IMR-90 (cell line): ENCODE data around the gene SERPINA5. TPM values are rescaled to one million over a fixed set of nuclear protein-coding genes. Genes with fewer than 3 reads are reported as not detected.

Experiments used
- ATAC-seq: fragments of 200-7000 bp; cut with Tn5 transposase; 2 replicates; pipeline ENCODE4 v1.9.1; 2020; ENCODE audit warnings: low read depth, mild to moderate bottlenecking, moderate library complexity
- BruUV-seq: library from RNA; stranded (reverse); fragments of 400-500 nt; replicated peaks from 2 replicates; lab custom pipeline; 2021; lab: Mats Ljungman, UMichigan
- CTCF ChIA-PET: fragments of 300-600 bp; formaldehyde crosslinking; extraction: SDS; loops from one replicate; lab custom pipeline; 2021; ENCODE audit warnings: antibody characterized with exemption; lab: Yijun Ruan, JAX
- POLR2A ChIA-PET: fragments of 300-600 bp; sonication (Branson Sonifier 250); formaldehyde crosslinking; loops from one replicate; lab custom pipeline; 2022; ENCODE audit warnings: antibody characterized with exemption; ENCODE audit not compliant: unreplicated experiment; lab: Charles Lee
- DNase-seq: peaks from one replicate; pipeline ENCODE4 v3.0.0; 2013
- H2AFZ ChIP-seq: replicated peaks from 2 replicates; pipeline ENCODE3; 2013; ENCODE audit warnings: low read length, mild to moderate bottlenecking; ENCODE audit not compliant: poor library complexity
- H2AK5ac ChIP-seq: 2 replicates; pipeline ENCODE4 v1.6.1; 2013; ENCODE audit warnings: low read depth, low read length, inconsistent platforms
- H2AK9ac ChIP-seq: replicated peaks from 2 replicates; pipeline ENCODE3; 2013; ENCODE audit warnings: mild to moderate bottlenecking, low read depth, low read length, moderate library complexity; ENCODE audit not compliant: poor library complexity
- H2BK120ac ChIP-seq: 2 replicates; pipeline ENCODE4 v1.6.1; 2013; ENCODE audit warnings: low read depth, low read length, inconsistent platforms
- H2BK15ac ChIP-seq: 3 replicates; pipeline ENCODE4 v1.6.1; 2013; ENCODE audit warnings: low read depth, low read length, inconsistent platforms
- H2BK20ac ChIP-seq: 2 replicates; pipeline ENCODE4 v1.6.1; 2013; ENCODE audit warnings: low read depth, mild to moderate bottlenecking, inconsistent platforms, low read length, moderate library complexity
- H2BK5ac ChIP-seq: 2 replicates; pipeline ENCODE4 v1.6.1; 2013; ENCODE audit warnings: mild to moderate bottlenecking, low read depth, low read length, inconsistent platforms; ENCODE audit not compliant: poor library complexity, severe bottlenecking
- H3K14ac ChIP-seq: replicated peaks from 2 replicates; pipeline ENCODE4 v1.6.1; 2013; ENCODE audit warnings: low read depth, low read length, inconsistent platforms
- H3K18ac ChIP-seq: 2 replicates; pipeline ENCODE4 v1.6.1; 2013; ENCODE audit warnings: low read depth, low read length, control low read depth
- H3K23ac ChIP-seq: 2 replicates; pipeline ENCODE4 v1.6.1; 2013; ENCODE audit warnings: low read depth, low read length, inconsistent platforms
- H3K27ac ChIP-seq: 2 replicates; pipeline ENCODE4 v1.5.1; 2013; ENCODE audit warnings: mild to moderate bottlenecking, control low read depth, low read length; ENCODE audit not compliant: insufficient read depth
- H3K27me3 ChIP-seq: 2 replicates; pipeline ENCODE4 v1.6.1; 2013; ENCODE audit warnings: low read length; ENCODE audit not compliant: control insufficient read depth, insufficient read depth
- H3K36me3 ChIP-seq: 2 replicates; pipeline ENCODE4 v1.6.1; 2013; ENCODE audit warnings: low read length, mixed read lengths; ENCODE audit not compliant: control insufficient read depth, insufficient read depth
- H3K4ac ChIP-seq: 2 replicates; pipeline ENCODE4 v1.6.1; 2013; ENCODE audit warnings: low read depth, low read length, inconsistent platforms
- H3K4me1 ChIP-seq: 2 replicates; pipeline ENCODE4 v1.6.1; 2013; ENCODE audit warnings: low read length, mixed read lengths; ENCODE audit not compliant: control insufficient read depth, insufficient read depth
- H3K4me2 ChIP-seq: 2 replicates; pipeline ENCODE4 v1.6.1; 2013; ENCODE audit warnings: low read depth, mild to moderate bottlenecking, control low read depth, low read length, moderate library complexity
- H3K4me3 ChIP-seq: 2 replicates; pipeline ENCODE4 v1.5.1; 2013; ENCODE audit warnings: low read depth, mild to moderate bottlenecking, control low read depth, low read length, moderate library complexity; ENCODE audit not compliant: insufficient read depth
- H3K56ac ChIP-seq: 2 replicates; pipeline ENCODE4 v1.6.1; 2013; ENCODE audit warnings: low read length, inconsistent platforms; ENCODE audit not compliant: insufficient read depth; ENCODE audit errors: extremely low read depth
- H3K79me1 ChIP-seq, 2 experiments: 2 replicates each; pipeline ENCODE4 v1.6.1; 2013; ENCODE audit warnings: low read length in 2 of 2, inconsistent platforms in 1 of 2, low read depth in 1 of 2
- H3K9ac ChIP-seq: 2 replicates; pipeline ENCODE4 v1.6.1; 2013; ENCODE audit warnings: low read depth, low read length, control low read depth
- H3K9me1 ChIP-seq: 2 replicates; pipeline ENCODE4 v1.6.1; 2013; ENCODE audit warnings: low read length, inconsistent platforms; ENCODE audit not compliant: insufficient read depth
- H3K9me3 ChIP-seq: 2 replicates; pipeline ENCODE4 v1.6.1; 2013; ENCODE audit warnings: low read length; ENCODE audit not compliant: control insufficient read depth, insufficient read depth
- H4K20me1 ChIP-seq: 2 replicates; pipeline ENCODE4 v1.6.1; 2013; ENCODE audit warnings: low read length, inconsistent platforms; ENCODE audit not compliant: insufficient read depth
- H4K5ac ChIP-seq: 2 replicates; pipeline ENCODE4 v1.6.1; 2013; ENCODE audit warnings: mild to moderate bottlenecking, low read depth, low read length, control low read depth
- H4K8ac ChIP-seq, 2 experiments: 2 replicates each; pipeline ENCODE4 v1.6.1; 2013; ENCODE audit warnings: low read depth in 2 of 2, low read length in 2 of 2, control low read depth in 1 of 2, inconsistent platforms in 1 of 2
- H4K91ac ChIP-seq: 2 replicates; pipeline ENCODE4 v1.6.1; 2013; ENCODE audit warnings: low read depth, low read length, inconsistent platforms; ENCODE audit not compliant: insufficient read depth
- CEBPB ChIP-seq: IDR thresholded peaks from 2 replicates; pipeline ENCODE4 v1.6.1; 2012; ENCODE audit warnings: low read depth, low read length, improper control_type of control experiment
- RCOR1 ChIP-seq: IDR thresholded peaks from 2 replicates; pipeline ENCODE4 v1.6.1; 2012; ENCODE audit warnings: mild to moderate bottlenecking, low read length, improper control_type of control experiment; ENCODE audit not compliant: insufficient replicate concordance
- WGBS, 2 experiments: methylation state at CpG; one replicate each; pipeline versions ENCODE4 v1.1.5 to v1.1.7; 2013; ENCODE audit warnings: missing lambda C conversion rate in 2 of 2; ENCODE audit not compliant: insufficient read length in 1 of 2; ENCODE audit errors: extremely low coverage in 2 of 2; 5-methylcytosine and 5-hydroxymethylcytosine counted together
- dilution Hi-C: fragments of 300-500 bp; cut with HindIII; formaldehyde crosslinking; loops from one replicate; pipeline ENCODE4 v1.14.3; 2018; ENCODE audit warnings: low sequenced_read_pairs; ENCODE audit not compliant: unreplicated experiment
- in situ Hi-C: fragments of 300-500 bp; cut with MboI; formaldehyde crosslinking; loops from 3 replicates; pipeline ENCODE4 v1.14.3; 2019; ENCODE audit warnings: low sequenced_read_pairs, inconsistent platforms, mixed read lengths
- intact Hi-C: fragments of 100-400 bp; cut with micrococcal nuclease; formaldehyde crosslinking; loops from 2 replicates; pipeline ENCODE4 v1.10.0; 2022
- polyA plus RNA-seq, 3 experiments: library from polyadenylated mRNA; depleted of rRNA; stranded (reverse); fragments of >200 nt; gene quantifications; 2 replicates each; pipeline ENCODE4 v1.2.3, GENCODE V29; 2012; ENCODE audit warnings: low replicate concordance in 1 of 3
- total RNA-seq: library from RNA; depleted of rRNA; stranded (reverse); fragments of >200 nt; gene quantifications from 2 replicates; pipeline ENCODE4 v1.2.3, GENCODE V29; 2012

Gene SERPINA5
- total and polyA plus RNA-seq, 2 of the 4 experiments (the other 2 are of a cell fraction), result not detected

DNA sequence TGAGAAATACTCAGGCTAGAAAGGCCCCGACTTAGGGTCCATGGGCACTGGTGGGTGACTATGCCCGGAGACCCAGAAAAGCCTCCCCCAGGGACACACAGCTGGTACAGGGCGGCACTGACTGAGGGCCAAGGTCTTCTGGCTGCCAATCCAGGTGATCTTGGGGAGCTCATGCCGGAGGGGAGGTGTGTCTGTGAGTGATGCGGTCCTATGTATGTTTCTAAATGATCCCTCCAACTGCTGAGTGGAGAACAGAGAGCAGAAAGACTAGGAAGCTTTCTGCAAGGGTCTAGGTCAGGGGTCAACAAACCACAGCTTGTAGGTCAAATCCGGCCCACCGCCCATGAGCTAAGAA is 19.6 kb upstream of the SERPINA5 start:
- Histone ChIP-seq H4K8ac (no peak overlapping the region), H3K18ac (no peak overlapping the region), H3K36me3 (no peaks in the 10 kb centered on the region), H3K14ac (no peak overlapping the region), H3K4me3 (no peak overlapping the region), H3K4me2 (no peak overlapping the region), H2BK15ac (no peak overlapping the region), H2BK5ac (no peak overlapping the region), H3K4ac (no peak overlapping the region), H2AK5ac (no peak overlapping the region), H3K9me1 (no peaks in the 10 kb centered on the region), H2AK9ac (no peak overlapping the region), H2AFZ (no peak overlapping the region), H4K5ac (no peak overlapping the region), H3K79me1 (no peaks in the 10 kb centered on the region), H4K91ac (no peak overlapping the region), H3K9ac (no peak overlapping the region), H3K9me3 (no peaks in the 10 kb centered on the region), H3K56ac (no peak overlapping the region), H3K4me1 (no peaks in the 10 kb centered on the region), H3K27ac (no peak overlapping the region), H2BK120ac (no peak overlapping the region), H2BK20ac (no peak overlapping the region), H4K20me1 (no peaks in the 10 kb centered on the region), H3K27me3 (no peaks in the 10 kb centered on the region; the same call in 1 of the 2 replicates), H3K23ac (no peak overlapping the region)
- ChIA-PET CTCF (interaction anchor here (1.5 kb wide), 1 partner anchor 13 kb away, joined by 4 read pairs; no protein-coding TSS in a partner anchor), POLR2A (no interaction called here)
- WGBS, 2 experiments, result 67% methylated on average over 3 of the region's 7 CpGs; no CpG with 5 or more reads in 1 of the 2 experiments
- intact Hi-C loops, result no loop called here
- no peak for DNase-seq
- dilution Hi-C loops, result no loop called here
- no TSS peak for BruUV-seq
- no peak for ATAC-seq
- no peak for TF ChIP-seq RCOR1
- no peak for TF ChIP-seq CEBPB
- in situ Hi-C loops, result no loop called here
